Fibroblast of upper back skin (primary cell): Measurements from ENCODE around the gene DNAJC22.
"Not testable (repeated sequence)": the region's sequence is repeated elsewhere in the genome, so short reads cannot be mapped to it uniquely, and the experiment has no call there.

Source experiments
- DNase-seq: peaks from one replicate; pipeline ENCODE4 v3.0.0-alpha.2; 2013

DNAJC22 gene

GRCh38 chr12:49375406-49375805 lies 28.7 kb downstream of the DNAJC22 start:
- no peak for DNase-seq

- no peak for DNase-seq
Observed at GRCh38 chr12:49377386-49377785, 30.7 kb downstream of the DNAJC22 start.

- not testable (repeated sequence) for DNase-seq
Observed at GRCh38 chr12:49380184-49380583, 33.5 kb downstream of the DNAJC22 start.

GRCh38 chr12:49388682-49389386 lies 42.1 kb downstream of the DNAJC22 start:
- no peak for DNase-seq

GRCh38 chr12:49389387-49389703 lies 42.7 kb downstream of the DNAJC22 start:
- no peak for DNase-seq

- DNase-seq: no peak
Observed at GRCh38 chr12:49397000-49397399, 50.3 kb downstream of the DNAJC22 start.

- DNase-seq: no peak
Observed at GRCh38 chr12:49400304-49400703, 53.6 kb downstream of the DNAJC22 start.
